Measurements from ENCODE around the gene DOCK10.
A peak's percentile ranks its signal among the peaks of the same experiment; 100 is the strongest.

DOCK10 gene

GRCh38 chr2:224841910-224842309, 200.4 kb downstream of the DOCK10 start:
- H3K9me3 Mint-ChIP-seq, result no peaks in the 10 kb centered on the region
- DNase-seq (no peak), ATAC-seq (no peak)
- H3K4me3 Mint-ChIP-seq, result no peak overlapping the region
- no peaks in the 10 kb centered on the region for H3K27me3 Mint-ChIP-seq
- peaks cover 80% of the 10 kb centered on the region for H3K36me3 Mint-ChIP-seq (ENCODE audit: low read depth)
- H3K4me1 Mint-ChIP-seq, result no peaks in the 10 kb centered on the region
- no peak overlapping the region for H3K27ac Mint-ChIP-seq

GRCh38 chr2:224838335-224838734, 203.9 kb downstream of the DOCK10 start:
- no peak overlapping the region for H3K27ac Mint-ChIP-seq
- no peaks in the 10 kb centered on the region for H3K4me1 Mint-ChIP-seq
- H3K36me3 Mint-ChIP-seq (ENCODE audit: low read depth), result peaks cover 80% of the 10 kb centered on the region
- no peak overlapping the region for H3K4me3 Mint-ChIP-seq
- no peaks in the 10 kb centered on the region for H3K9me3 Mint-ChIP-seq
- DNase-seq (no peak), ATAC-seq (no peak)
- no peaks in the 10 kb centered on the region for H3K27me3 Mint-ChIP-seq

- peak overlapping the region; percentile 69 for H3K27ac Mint-ChIP-seq
- H3K4me3 Mint-ChIP-seq, result no peak overlapping the region
- H3K36me3 Mint-ChIP-seq (ENCODE audit: low read depth), result peaks cover 80% of the 10 kb centered on the region
Observed at GRCh38 chr2:224837558-224837957, 204.7 kb downstream of the DOCK10 start.

GRCh38 chr2:224837066-224837465, 205.2 kb downstream of the DOCK10 start:
- DNase-seq (no peak), ATAC-seq (no peak)
- no peaks in the 10 kb centered on the region for H3K27me3 Mint-ChIP-seq
- H3K4me1 Mint-ChIP-seq, result no peaks in the 10 kb centered on the region
- H3K4me3 Mint-ChIP-seq, result no peak overlapping the region
- no peaks in the 10 kb centered on the region for H3K9me3 Mint-ChIP-seq
- H3K27ac Mint-ChIP-seq, result peak overlapping the region; percentile 69
- H3K36me3 Mint-ChIP-seq (ENCODE audit: low read depth), result peaks cover 78% of the 10 kb centered on the region

More at GRCh38 chr2:224837558-224837957, 204.7 kb downstream of the DOCK10 start:
- Mint-ChIP-seq H3K9me3 (no peaks in the 10 kb centered on the region), H3K4me1 (no peaks in the 10 kb centered on the region), H3K27me3 (no peaks in the 10 kb centered on the region)
- no peak for DNase-seq
- no peak for ATAC-seq

GRCh38 chr2:224836263-224836662, 206.0 kb downstream of the DOCK10 start:
- ATAC-seq (no peak), DNase-seq (no peak)
- Mint-ChIP-seq H3K9me3 (no peaks in the 10 kb centered on the region), H3K36me3 (ENCODE audit: low read depth) (peaks cover 77% of the 10 kb centered on the region), H3K27ac (no peak overlapping the region), H3K4me3 (no peak overlapping the region), H3K4me1 (no peaks in the 10 kb centered on the region), H3K27me3 (no peaks in the 10 kb centered on the region)

- Mint-ChIP-seq H3K9me3 (no peaks in the 10 kb centered on the region), H3K27ac (no peak overlapping the region), H3K4me3 (no peak overlapping the region), H3K36me3 (ENCODE audit: low read depth) (peaks cover 72% of the 10 kb centered on the region), H3K4me1 (no peaks in the 10 kb centered on the region), H3K27me3 (no peaks in the 10 kb centered on the region)
- ATAC-seq, result no peak
- no peak for DNase-seq
Observed at GRCh38 chr2:224835405-224835804, 206.9 kb downstream of the DOCK10 start.

GRCh38 chr2:224833986-224834385, 208.3 kb downstream of the DOCK10 start:
- H3K27me3 Mint-ChIP-seq, result no peaks in the 10 kb centered on the region
- H3K9me3 Mint-ChIP-seq, result no peaks in the 10 kb centered on the region
- DNase-seq, result no peak
- H3K4me3 Mint-ChIP-seq, result no peak overlapping the region
- no peaks in the 10 kb centered on the region for H3K4me1 Mint-ChIP-seq
- H3K27ac Mint-ChIP-seq, result no peak overlapping the region
- H3K36me3 Mint-ChIP-seq (ENCODE audit: low read depth), result peaks cover 70% of the 10 kb centered on the region
- ATAC-seq, result no peak

- no peaks in the 10 kb centered on the region for H3K4me1 Mint-ChIP-seq
- DNase-seq, result no peak
- no peaks in the 10 kb centered on the region for H3K9me3 Mint-ChIP-seq
- peak overlapping the region; percentile 5 for H3K27ac Mint-ChIP-seq
- ATAC-seq, result no peak
- no peak overlapping the region for H3K4me3 Mint-ChIP-seq
- H3K27me3 Mint-ChIP-seq, result no peaks in the 10 kb centered on the region
- peaks cover 75% of the 10 kb centered on the region for H3K36me3 Mint-ChIP-seq (ENCODE audit: low read depth)
Observed at GRCh38 chr2:224832207-224832606, 210.1 kb downstream of the DOCK10 start.

GRCh38 chr2:224831530-224831929, 210.7 kb downstream of the DOCK10 start:
- Mint-ChIP-seq H3K9me3 (no peaks in the 10 kb centered on the region), H3K4me1 (no peaks in the 10 kb centered on the region), H3K36me3 (ENCODE audit: low read depth) (peaks cover 74% of the 10 kb centered on the region), H3K27ac (no peak overlapping the region), H3K4me3 (no peak overlapping the region), H3K27me3 (no peaks in the 10 kb centered on the region)
- ATAC-seq (no peak), DNase-seq (no peak)

- Mint-ChIP-seq H3K27me3 (no peaks in the 10 kb centered on the region), H3K4me1 (peaks cover 8% of the 10 kb centered on the region), H3K36me3 (ENCODE audit: low read depth) (peaks cover 62% of the 10 kb centered on the region), H3K9me3 (no peaks in the 10 kb centered on the region), H3K4me3 (no peak overlapping the region), H3K27ac (peak overlapping the region; percentile 8)
- DNase-seq (no peak), ATAC-seq (no peak)
Observed at GRCh38 chr2:224820283-224820991, 221.8 kb downstream of the DOCK10 start.

GRCh38 chr2:224819075-224819474, 223.2 kb downstream of the DOCK10 start:
- Mint-ChIP-seq H3K27me3 (no peaks in the 10 kb centered on the region), H3K4me3 (no peak overlapping the region), H3K4me1 (peaks cover 8% of the 10 kb centered on the region), H3K36me3 (ENCODE audit: low read depth) (peaks cover 64% of the 10 kb centered on the region), H3K9me3 (no peaks in the 10 kb centered on the region), H3K27ac (no peak overlapping the region)
- no peak for DNase-seq
- ATAC-seq, result no peak

GRCh38 chr2:224817676-224818075, 224.6 kb downstream of the DOCK10 start:
- Mint-ChIP-seq H3K36me3 (ENCODE audit: low read depth) (peaks cover 67% of the 10 kb centered on the region), H3K4me3 (no peak overlapping the region), H3K27me3 (no peaks in the 10 kb centered on the region), H3K9me3 (no peaks in the 10 kb centered on the region), H3K4me1 (peaks cover 8% of the 10 kb centered on the region), H3K27ac (no peak overlapping the region)
- ATAC-seq (no peak), DNase-seq (no peak)

GRCh38 chr2:224816816-224817215, 225.5 kb downstream of the DOCK10 start:
- Mint-ChIP-seq H3K27ac (peak overlapping the region; percentile 62), H3K4me3 (no peak overlapping the region), H3K36me3 (ENCODE audit: low read depth) (peaks cover 69% of the 10 kb centered on the region), H3K27me3 (no peaks in the 10 kb centered on the region), H3K9me3 (no peaks in the 10 kb centered on the region), H3K4me1 (peaks cover 8% of the 10 kb centered on the region)
- ATAC-seq (no peak), DNase-seq (no peak)

GRCh38 chr2:224813578-224813977, 228.7 kb downstream of the DOCK10 start:
- Mint-ChIP-seq H3K4me3 (no peak overlapping the region), H3K36me3 (ENCODE audit: low read depth) (peaks cover 66% of the 10 kb centered on the region), H3K27ac (no peak overlapping the region), H3K27me3 (no peaks in the 10 kb centered on the region), H3K4me1 (peaks cover 3% of the 10 kb centered on the region), H3K9me3 (no peaks in the 10 kb centered on the region)
- DNase-seq (no peak), ATAC-seq (no peak)

GRCh38 chr2:224807153-224807964, 234.9 kb downstream of the DOCK10 start:
- Mint-ChIP-seq H3K4me1 (no peaks in the 10 kb centered on the region), H3K27me3 (no peaks in the 10 kb centered on the region), H3K9me3 (no peaks in the 10 kb centered on the region), H3K27ac (peak overlapping the region; percentile 70), H3K36me3 (ENCODE audit: low read depth) (peaks cover 62% of the 10 kb centered on the region), H3K4me3 (no peak overlapping the region)
- ATAC-seq (no peak), DNase-seq (no peak)
